HepG2 (cell line): ENCODE measurements around the gene CCDC57. TPM values are rescaled to one million over a fixed set of nuclear protein-coding genes. Genes with fewer than 3 reads are reported as not detected.

Experiments
- CERS6 ChIP-seq: sonication (generic); formaldehyde crosslinking; IDR thresholded peaks from 2 replicates; pipeline ENCODE4 v1.5.0; 2020; ENCODE audit warnings: missing genetic modification reagents
- GPN1 ChIP-seq: sonication (generic); formaldehyde crosslinking; IDR thresholded peaks from 2 replicates; pipeline ENCODE4 v1.5.1; 2020; ENCODE audit warnings: missing genetic modification reagents, borderline replicate concordance
- LRRFIP1 ChIP-seq: sonication (generic); formaldehyde crosslinking; conservative IDR thresholded peaks from 2 replicates; pipeline ENCODE4 v1.4.0; 2020; ENCODE audit warnings: missing genetic modification reagents
- SALL1 ChIP-seq: sonication (generic); formaldehyde crosslinking; IDR thresholded peaks from 2 replicates; pipeline ENCODE4 v1.8.0; 2022; ENCODE audit warnings: mild to moderate bottlenecking, missing genetic modification reagents
- STAG1 ChIP-seq: sonication (generic); formaldehyde crosslinking; IDR thresholded peaks from 2 replicates; pipeline ENCODE4 v1.4.0; 2020; ENCODE audit warnings: missing genetic modification reagents
- XRCC5 ChIP-seq: fragments of 200-400 bp; formaldehyde crosslinking; optimal IDR thresholded peaks from 2 replicates; pipeline ENCODE3; 2017; ENCODE audit warnings: mild to moderate bottlenecking, low read length
- ZBTB3 ChIP-seq: sonication (generic); formaldehyde crosslinking; IDR thresholded peaks from 2 replicates; pipeline ENCODE4 v1.4.0; 2020; ENCODE audit warnings: low read depth, mild to moderate bottlenecking, moderate library complexity, missing genetic modification reagents, borderline replicate concordance
- ZNF318 ChIP-seq: sonication (generic); formaldehyde crosslinking; IDR thresholded peaks from 2 replicates; pipeline ENCODE4 v1.4.0; 2020; ENCODE audit warnings: mild to moderate bottlenecking, missing genetic modification reagents
- ZNF510 ChIP-seq: sonication (generic); formaldehyde crosslinking; IDR thresholded peaks from 2 replicates; pipeline ENCODE4 v1.4.0; 2020; ENCODE audit warnings: low read depth, mild to moderate bottlenecking, missing genetic modification reagents
- ZNF770 ChIP-seq: sonication (generic); formaldehyde crosslinking; IDR thresholded peaks from 2 replicates; pipeline ENCODE4 v1.5.0; 2020; ENCODE audit warnings: mild to moderate bottlenecking, missing genetic modification reagents
- ZSCAN9 ChIP-seq: IDR thresholded peaks from 2 replicates; pipeline ENCODE4 v1.6.1; 2016; ENCODE audit warnings: borderline replicate concordance
- polyA plus RNA-seq, 8 experiments: library from polyadenylated mRNA; depleted of rRNA in 3 of 8; stranded (reverse) in 7 of 8; unstranded in 1 of 8; fragments of >200 nt; fragmentation: Illumina TruSeq in 4 of 8; extraction: Trizol in 4 of 8; gene quantifications; 2 replicates each; pipeline versions ENCODE4 v1.2.1 to v1.2.3, GENCODE V29; 2011 to 2016; ENCODE audit warnings: low read depth in 4 of 8, missing spikeins in 1 of 8, mixed read lengths in 1 of 8; ENCODE audit not compliant: insufficient read depth in 1 of 8
- total RNA-seq, 5 experiments: library from RNA; depleted of rRNA; stranded (reverse); fragments of >200 nt; fragmentation: Illumina TruSeq; extraction: Trizol; gene quantifications; 2 replicates each; pipeline ENCODE4 v1.2.3, GENCODE V29; 2016; ENCODE audit warnings: low read depth in 1 of 5

Gene CCDC57
- total and polyA plus RNA-seq, 2 of the 13 experiments (the other 11 are each of a cell fraction or from before 2014, with no cell fraction given), result 59.3 to 59.9 TPM

- TF ChIP-seq ZNF318 (CRISPR knock-in tag) (peak; percentile 39), GPN1 (CRISPR knock-in tag) (no peak), ZNF510 (CRISPR knock-in tag) (peak; percentile 17; the same call in 1 of the 2 replicates), CERS6 (CRISPR knock-in tag) (no peak), ZBTB3 (CRISPR knock-in tag) (no peak), ZNF770 (no peak; the same call in 1 of the 2 replicates), ZSCAN9 (no peak), SALL1 (CRISPR knock-in tag) (0 out of 2 replicates have a peak, but pooled peaks have one; percentile 34), STAG1 (CRISPR knock-in tag) (no peak), LRRFIP1 (CRISPR knock-in tag) (no peak), XRCC5 (no peak)
Observed at GRCh38 chr17:82240506-82241182, 28.0 kb upstream of the CCDC57 start (continued).
